SH-SY5Y (cell line): ENCODE measurements around the gene GRPEL2.

ENCODE experiments used
- GATA2 ChIP-seq: IDR thresholded peaks from 2 replicates; pipeline ENCODE4 v1.6.1; 2011; ENCODE audit warnings: mild to moderate bottlenecking, low read depth, low read length
- GATA3 ChIP-seq: IDR thresholded peaks from 2 replicates; pipeline ENCODE4 v1.6.1; 2011; ENCODE audit warnings: low read depth, mild to moderate bottlenecking, low read length, moderate library complexity

- TF ChIP-seq GATA2, result no peak
- TF ChIP-seq GATA3, result no peak
Measured at GRCh38 chr5:149401051-149401450, 55.8 kb downstream of the GRPEL2 start.
